IPS-18a (cell line): ENCODE results near the gene NUDCD2.
A peak's percentile ranks its signal among the peaks of the same experiment; 100 is the strongest.
"Not testable (repeated sequence)": the region's sequence is repeated elsewhere in the genome, so short reads cannot be mapped to it uniquely, and the experiment has no call there.

ENCODE experiments used
- H3K27ac ChIP-seq: one replicate; pipeline ENCODE4 v1.5.1; 2013; ENCODE audit warnings: low read length
- H3K27me3 ChIP-seq: one replicate; pipeline ENCODE4 v1.6.1; 2013; ENCODE audit warnings: mild to moderate bottlenecking, low read length; ENCODE audit not compliant: control insufficient read depth, insufficient read depth
- H3K36me3 ChIP-seq: one replicate; pipeline ENCODE4 v1.6.1; 2013; ENCODE audit warnings: low read depth, low read length; ENCODE audit not compliant: control insufficient read depth
- H3K4me1 ChIP-seq: one replicate; pipeline ENCODE4 v1.6.1; 2013; ENCODE audit warnings: low read depth, low read length; ENCODE audit not compliant: control insufficient read depth
- H3K4me3 ChIP-seq: one replicate; pipeline ENCODE4 v1.5.1; 2013; ENCODE audit warnings: low read length
- H3K9ac ChIP-seq: one replicate; pipeline ENCODE4 v1.6.1; 2013; ENCODE audit warnings: mild to moderate bottlenecking, low read length, moderate library complexity
- H3K9me3 ChIP-seq: one replicate; pipeline ENCODE4 v1.6.1; 2013; ENCODE audit warnings: low read depth, low read length; ENCODE audit not compliant: control insufficient read depth

Gene NUDCD2

DNA sequence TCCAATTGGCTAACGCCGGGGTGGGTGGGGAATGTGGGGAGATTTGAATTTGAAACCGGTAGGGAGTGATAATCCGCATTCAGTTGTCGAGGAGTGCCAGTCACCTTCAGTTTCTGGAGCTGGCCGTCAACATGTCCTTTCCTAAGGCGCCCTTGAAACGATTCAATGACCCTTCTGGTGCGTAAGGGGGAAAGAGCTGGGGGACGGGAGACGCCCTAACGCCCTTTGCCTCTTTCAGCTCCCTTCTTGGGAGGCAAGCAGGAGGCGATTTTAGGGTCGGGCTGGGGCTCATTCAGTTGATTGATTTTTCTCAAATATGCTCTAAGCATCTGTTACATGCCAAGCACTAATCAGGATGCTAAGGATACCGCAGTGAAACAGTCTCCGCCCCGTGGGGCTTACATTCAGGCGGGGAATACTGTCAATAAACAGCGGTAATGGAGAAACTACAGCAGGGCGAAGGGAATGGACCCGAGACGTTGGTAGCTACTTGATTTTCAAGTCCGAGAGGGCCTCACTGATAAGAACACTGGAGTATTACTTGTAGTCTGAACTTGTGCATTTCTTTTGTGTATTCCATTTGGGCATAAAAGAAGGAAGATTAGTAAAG lies 765 bp upstream of the NUDCD2 start, which contains the start of gene HMMR:
TSS of gene HMMR (plus strand) at position 71 of the 610 bp plus-strand sequence. CDS start at position 132, 61 bp downstream.
- H3K27me3 ChIP-seq = no peaks in the 10 kb centered on the region
- H3K9ac ChIP-seq = peak within 1 kb of the TSS; percentile 91
- peak within 1 kb of the TSS; percentile 90 for H3K27ac ChIP-seq

GRCh38 chr5:163459462-163459818 lies 462 bp downstream of the NUDCD2 start:
- peaks cover 17% of the 10 kb centered on the region for H3K36me3 ChIP-seq
- H3K27ac ChIP-seq = peak overlapping the region; percentile 68
- H3K9me3 ChIP-seq = no peaks in the 10 kb centered on the region
- no peaks in the 10 kb centered on the region for H3K27me3 ChIP-seq
- peaks cover 6% of the 10 kb centered on the region for H3K4me1 ChIP-seq
- H3K4me3 ChIP-seq = peak overlapping the region; percentile 92
- peak overlapping the region; percentile 81 for H3K9ac ChIP-seq

More for the DNA sequence above, 765 bp upstream of the NUDCD2 start, which contains the start of gene HMMR:
- H3K36me3 ChIP-seq = peaks cover 19% of the 10 kb centered on the region
- H3K4me3 ChIP-seq = peak within 1 kb of the TSS; percentile 92
- peaks cover 6% of the 10 kb centered on the region for H3K4me1 ChIP-seq
- H3K9me3 ChIP-seq = no peaks in the 10 kb centered on the region

GRCh38 chr5:163458778-163459385 lies 1.0 kb downstream of the NUDCD2 start:
- peaks cover 6% of the 10 kb centered on the region for H3K4me1 ChIP-seq
- peak overlapping the region; percentile 68 for H3K27ac ChIP-seq
- H3K9ac ChIP-seq = peak overlapping the region; percentile 81
- H3K9me3 ChIP-seq = no peaks in the 10 kb centered on the region
- peaks cover 17% of the 10 kb centered on the region for H3K36me3 ChIP-seq
- H3K27me3 ChIP-seq = no peaks in the 10 kb centered on the region
- H3K4me3 ChIP-seq = peak overlapping the region; percentile 92

- no peaks in the 10 kb centered on the region for H3K9me3 ChIP-seq
- H3K4me1 ChIP-seq = peaks cover 2% of the 10 kb centered on the region
- H3K36me3 ChIP-seq = peaks cover 29% of the 10 kb centered on the region
- H3K9ac ChIP-seq = no peak overlapping the region
- no peaks in the 10 kb centered on the region for H3K27me3 ChIP-seq
- H3K4me3 ChIP-seq = no peak overlapping the region
- H3K27ac ChIP-seq = no peak overlapping the region
Measured at GRCh38 chr5:163456840-163457239, 3.1 kb downstream of the NUDCD2 start.

DNA sequence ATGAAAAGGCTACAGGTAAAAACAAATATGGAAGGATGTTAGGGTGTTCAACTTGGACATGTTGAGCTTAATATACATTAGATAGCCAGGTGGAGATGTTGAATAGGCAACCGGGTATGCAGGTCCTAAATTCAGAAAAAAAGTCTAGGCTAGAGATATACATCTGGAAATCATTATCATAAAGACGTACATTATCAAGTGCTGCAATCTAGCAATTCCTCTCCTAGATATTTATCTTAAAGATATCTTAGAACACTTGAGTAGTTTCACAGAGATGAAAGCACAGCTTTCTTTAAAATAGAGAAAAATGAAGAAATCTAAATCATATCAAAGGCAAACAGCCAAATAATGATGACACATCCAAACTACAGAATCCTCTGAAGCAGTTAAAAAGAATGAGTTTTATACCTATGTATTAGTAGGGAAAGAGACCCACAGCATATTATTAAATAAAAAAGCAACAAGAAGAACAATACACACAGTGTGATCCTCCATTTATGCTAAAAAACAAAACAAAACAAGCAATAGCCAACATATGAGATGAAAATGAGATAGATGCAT lies 3.8 kb downstream of the NUDCD2 start:
- peaks cover 29% of the 10 kb centered on the region for H3K36me3 ChIP-seq
- no peaks in the 10 kb centered on the region for H3K9me3 ChIP-seq
- H3K27me3 ChIP-seq = no peaks in the 10 kb centered on the region
- no peak overlapping the region for H3K27ac ChIP-seq
- H3K9ac ChIP-seq = no peak overlapping the region
- no peaks in the 10 kb centered on the region for H3K4me1 ChIP-seq
- no peak overlapping the region for H3K4me3 ChIP-seq

DNA sequence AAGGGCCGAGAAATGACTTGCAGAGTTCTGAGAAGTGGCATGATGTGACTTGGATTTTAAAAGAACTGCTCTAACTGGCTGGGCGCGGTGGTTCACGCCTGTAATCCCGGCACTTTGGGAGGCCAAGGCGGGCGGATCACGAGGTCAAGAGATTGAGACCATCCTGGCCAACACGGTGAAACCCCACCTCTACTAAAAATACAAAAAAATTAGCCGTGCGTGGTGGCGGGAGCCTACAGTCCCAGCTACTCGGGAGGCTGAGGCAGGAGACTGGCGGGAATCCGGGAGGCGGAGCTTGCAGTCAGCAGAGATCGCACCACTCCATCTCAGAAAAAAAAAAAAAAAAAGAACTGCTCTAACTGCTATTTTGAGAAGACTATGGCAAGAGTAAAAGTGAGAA lies 4.5 kb downstream of the NUDCD2 start:
- H3K27ac ChIP-seq, H3K9ac ChIP-seq, H3K9me3 ChIP-seq, H3K4me3 ChIP-seq, H3K27me3 ChIP-seq, H3K4me1 ChIP-seq: not testable (repeated sequence)
- H3K36me3 ChIP-seq = peaks cover 29% of the 10 kb centered on the region

DNA sequence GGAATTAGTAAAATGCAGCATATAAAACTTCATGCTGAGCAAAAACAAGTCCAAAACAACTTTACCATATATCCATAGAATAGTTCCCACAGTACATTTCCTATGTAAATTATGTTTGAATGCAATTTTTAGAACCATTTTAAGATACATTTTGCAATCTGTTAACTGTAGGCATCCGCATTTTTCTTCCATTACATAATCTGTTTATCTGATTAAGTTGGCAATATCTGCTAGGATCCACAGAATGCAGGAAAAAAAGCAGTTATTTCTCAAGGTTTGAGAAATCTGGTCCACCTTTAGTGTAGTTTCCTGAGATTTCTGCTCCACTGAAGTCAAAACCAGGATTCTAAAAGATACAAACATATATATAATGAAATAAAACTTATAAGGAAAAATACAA lies 6.2 kb downstream of the NUDCD2 start:
- Histone ChIP-seq H3K27me3 (no peaks in the 10 kb centered on the region), H3K27ac (no peak overlapping the region), H3K36me3 (peaks cover 30% of the 10 kb centered on the region), H3K4me3 (no peak overlapping the region), H3K9me3 (no peaks in the 10 kb centered on the region), H3K4me1 (no peaks in the 10 kb centered on the region), H3K9ac (no peak overlapping the region)

DNA sequence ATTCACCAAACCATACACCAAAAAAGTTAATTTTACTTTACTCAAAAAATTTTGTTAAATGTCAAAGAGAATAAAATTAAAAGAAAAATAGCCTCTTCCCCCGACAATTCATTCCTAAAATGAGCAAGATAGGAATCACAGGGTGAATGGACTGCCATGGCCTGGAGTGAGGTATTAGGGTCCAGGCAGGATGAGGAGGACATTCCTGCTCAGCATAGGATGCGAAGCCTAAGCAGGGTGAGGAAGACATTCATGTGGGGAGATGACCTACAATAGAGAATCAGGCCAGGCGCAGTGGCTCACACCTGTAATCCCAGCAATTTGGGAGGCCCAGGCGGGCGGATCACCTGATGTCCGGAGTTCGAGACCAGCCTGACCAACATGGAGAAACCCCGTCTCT lies 8.4 kb downstream of the NUDCD2 start:
- Histone ChIP-seq H3K9ac (no peak overlapping the region), H3K27me3 (no peaks in the 10 kb centered on the region), H3K9me3 (no peaks in the 10 kb centered on the region), H3K4me1 (no peaks in the 10 kb centered on the region), H3K4me3 (no peak overlapping the region), H3K36me3 (peaks cover 51% of the 10 kb centered on the region), H3K27ac (no peak overlapping the region)

GRCh38 chr5:163448491-163448890 lies 11.4 kb downstream of the NUDCD2 start:
- no peak overlapping the region for H3K4me3 ChIP-seq
- peaks cover 60% of the 10 kb centered on the region for H3K36me3 ChIP-seq
- no peaks in the 10 kb centered on the region for H3K9me3 ChIP-seq
- no peak overlapping the region for H3K27ac ChIP-seq
- H3K27me3 ChIP-seq = no peaks in the 10 kb centered on the region
- H3K4me1 ChIP-seq = no peaks in the 10 kb centered on the region
- no peak overlapping the region for H3K9ac ChIP-seq

GRCh38 chr5:163447875-163448274 lies 12.0 kb downstream of the NUDCD2 start:
- Histone ChIP-seq H3K9me3 (no peaks in the 10 kb centered on the region), H3K9ac (no peak overlapping the region), H3K27me3 (no peaks in the 10 kb centered on the region), H3K27ac (no peak overlapping the region), H3K36me3 (peaks cover 62% of the 10 kb centered on the region), H3K4me3 (no peak overlapping the region), H3K4me1 (no peaks in the 10 kb centered on the region)

- Histone ChIP-seq H3K4me1 (no peaks in the 10 kb centered on the region), H3K36me3 (peaks cover 65% of the 10 kb centered on the region), H3K4me3 (no peak overlapping the region), H3K9me3 (no peaks in the 10 kb centered on the region), H3K27ac (no peak overlapping the region), H3K9ac (no peak overlapping the region), H3K27me3 (no peaks in the 10 kb centered on the region)
Measured at GRCh38 chr5:163447191-163447590, 12.7 kb downstream of the NUDCD2 start.

DNA sequence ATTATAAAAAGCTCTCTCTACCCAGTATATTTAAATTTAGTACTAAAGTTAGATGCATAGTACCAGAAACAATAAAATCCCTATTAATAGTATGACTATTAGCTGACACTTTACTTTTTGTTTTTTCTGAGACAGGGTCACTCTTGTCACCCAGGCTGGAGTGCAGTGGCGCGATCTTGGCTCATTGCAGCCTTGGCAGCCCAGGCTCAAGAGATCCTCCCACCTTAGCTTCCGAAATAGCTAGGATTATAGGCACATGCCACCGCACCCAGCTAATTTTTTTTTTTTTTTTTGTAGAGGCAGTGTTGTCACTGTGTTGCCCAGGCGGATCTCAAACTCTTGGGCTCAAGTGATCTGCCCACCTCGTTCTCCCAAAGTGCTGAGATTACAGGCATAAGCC lies 14.6 kb downstream of the NUDCD2 start:
- H3K4me3 ChIP-seq = no peak overlapping the region
- H3K9me3 ChIP-seq = no peaks in the 10 kb centered on the region
- H3K27me3 ChIP-seq = no peaks in the 10 kb centered on the region
- H3K36me3 ChIP-seq = peaks cover 84% of the 10 kb centered on the region
- H3K4me1 ChIP-seq = no peaks in the 10 kb centered on the region
- H3K27ac ChIP-seq = no peak overlapping the region
- H3K9ac ChIP-seq = no peak overlapping the region
